Measurements from ENCODE around the gene PCSK5. TPM values are rescaled to one million over a fixed set of nuclear protein-coding genes. Genes with fewer than 3 reads are reported as not detected.

PCSK5 gene
- total RNA-seq, 2 experiments from 2014 or later, result 14.4 to 15.2 TPM

DNA sequence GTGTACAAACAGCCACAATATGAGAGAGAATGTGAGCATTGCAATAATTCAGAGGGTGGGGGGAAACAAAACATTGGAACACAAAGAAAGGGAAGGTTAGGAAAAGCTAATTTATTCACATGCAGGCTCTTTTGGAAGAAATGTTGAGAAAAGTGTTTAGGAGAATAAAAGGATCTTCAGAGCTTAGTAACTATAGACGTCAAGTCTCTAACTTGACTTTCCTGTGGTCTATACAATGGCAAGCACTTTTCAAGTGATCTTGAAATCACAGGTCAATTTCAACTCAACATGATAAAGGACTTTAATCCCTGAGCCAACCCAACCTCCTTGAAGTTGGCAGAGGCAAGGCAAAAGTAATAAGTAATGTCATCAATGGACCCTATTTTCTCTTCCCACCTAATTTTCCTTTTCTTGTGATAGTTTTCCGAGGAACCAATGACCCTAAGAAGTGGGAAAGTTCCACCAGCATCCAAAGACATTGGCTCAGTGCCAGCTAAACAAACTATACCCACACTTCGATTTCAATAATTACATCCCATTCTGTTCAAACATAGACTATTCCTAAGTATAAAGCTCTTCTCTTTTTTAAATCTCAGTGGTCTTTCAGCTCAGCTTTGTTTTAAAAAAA lies 480.0 kb downstream of the PCSK5 start:
- no peak for DNase-seq
- no peak overlapping the region for H3K27ac Mint-ChIP-seq
- Histone ChIP-seq H3K9me3 (ENCODE audit: control insufficient read depth in 1 of 2, insufficient read depth in 1 of 2, low read length in 2 of 2) (no peaks in the 10 kb centered on the region), H3K4me1 (ENCODE audit: insufficient read depth, low read length) (no peaks in the 10 kb centered on the region), H3K36me3 (ENCODE audit: insufficient read depth, low read length) (no peaks in the 10 kb centered on the region), H3K27me3 (ENCODE audit: control insufficient read depth in 1 of 2, insufficient read depth in 2 of 2, low read length in 2 of 2) (no peaks in the 10 kb centered on the region), H3K4me3 (ENCODE audit: low read length) (no peak overlapping the region), H3K27ac (ENCODE audit: low read depth in 1 of 2, low read length in 2 of 2) (no peak overlapping the region)
- CTCF ChIA-PET, result no interaction called here
- ATAC-seq (ENCODE audit: poor library complexity), result no peak
- POLR2A ChIA-PET, result interaction anchor here (0.6 to 1.0 kb wide), 3 partner anchors 23 to 272 kb away, joined by 3 to 4 read pairs (median 3); partner anchors contain the start of gene RFK
- no peaks in the 10 kb centered on the region for H3K9me3 Mint-ChIP-seq
- H3K36me3 Mint-ChIP-seq (ENCODE audit: low read depth), result no peaks in the 10 kb centered on the region
- H3K27me3 Mint-ChIP-seq, result no peaks in the 10 kb centered on the region
- no peaks in the 10 kb centered on the region for H3K4me1 Mint-ChIP-seq (ENCODE audit: low read depth)
- H3K4me3 Mint-ChIP-seq, result no peak overlapping the region
- intact Hi-C loops (cut with DNase I, micrococcal nuclease), result no loop called here
- TF ChIP-seq CTCF (IDR thresholded peaks at IDR 0.05), result no peak

- CTCF ChIA-PET, result no interaction called here
- H3K9me3 Mint-ChIP-seq, result no peaks in the 10 kb centered on the region
- Histone ChIP-seq H3K4me1 (ENCODE audit: insufficient read depth, low read length) (no peaks in the 10 kb centered on the region), H3K27me3 (ENCODE audit: control insufficient read depth in 1 of 2, insufficient read depth in 2 of 2, low read length in 2 of 2) (no peaks in the 10 kb centered on the region), H3K4me3 (ENCODE audit: low read length) (no peak overlapping the region), H3K27ac (ENCODE audit: low read depth in 1 of 2, low read length in 2 of 2) (no peak overlapping the region), H3K36me3 (ENCODE audit: insufficient read depth, low read length) (no peaks in the 10 kb centered on the region), H3K9me3 (ENCODE audit: control insufficient read depth in 1 of 2, insufficient read depth in 1 of 2, low read length in 2 of 2) (no peaks in the 10 kb centered on the region)
- DNase-seq (no peak), ATAC-seq (ENCODE audit: poor library complexity) (no peak)
- H3K27me3 Mint-ChIP-seq, result no peaks in the 10 kb centered on the region
- no peaks in the 10 kb centered on the region for H3K4me1 Mint-ChIP-seq (ENCODE audit: low read depth)
- POLR2A ChIA-PET, result no interaction called here
- H3K36me3 Mint-ChIP-seq (ENCODE audit: low read depth), result no peaks in the 10 kb centered on the region
- no peak overlapping the region for H3K4me3 Mint-ChIP-seq
- no peak for TF ChIP-seq CTCF (IDR thresholded peaks at IDR 0.05)
- intact Hi-C loops (cut with DNase I, micrococcal nuclease), result no loop called here
- no peak overlapping the region for H3K27ac Mint-ChIP-seq
These were observed 481.4 kb downstream of the PCSK5 start for GRCh38 chr9:76371901-76372300.

DNA sequence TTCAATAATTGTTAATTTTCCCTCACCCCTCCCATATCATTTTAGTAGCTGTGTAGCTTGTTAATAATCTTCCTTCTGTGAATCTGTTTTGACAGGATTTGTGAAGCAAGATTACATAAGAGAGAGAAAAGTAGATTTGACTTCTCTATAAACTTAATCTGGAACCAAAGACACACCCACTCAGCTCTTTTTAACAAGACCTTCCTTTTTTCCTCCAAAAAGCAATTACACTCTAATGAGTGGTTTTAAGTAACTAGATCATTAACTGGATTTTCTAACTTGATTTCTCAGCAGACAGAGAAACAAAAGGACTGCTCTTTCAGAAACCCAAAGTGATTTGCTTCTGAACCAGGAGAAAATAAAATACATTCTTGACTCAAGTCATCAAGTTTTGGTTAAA lies 481.9 kb downstream of the PCSK5 start:
- H3K27ac Mint-ChIP-seq, result no peak overlapping the region
- no peaks in the 10 kb centered on the region for H3K36me3 Mint-ChIP-seq (ENCODE audit: low read depth)
- Histone ChIP-seq H3K27me3 (ENCODE audit: control insufficient read depth in 1 of 2, insufficient read depth in 2 of 2, low read length in 2 of 2) (no peaks in the 10 kb centered on the region), H3K4me3 (ENCODE audit: low read length) (no peak overlapping the region), H3K4me1 (ENCODE audit: insufficient read depth, low read length) (no peaks in the 10 kb centered on the region), H3K9me3 (ENCODE audit: control insufficient read depth in 1 of 2, insufficient read depth in 1 of 2, low read length in 2 of 2) (no peaks in the 10 kb centered on the region), H3K27ac (ENCODE audit: low read depth in 1 of 2, low read length in 2 of 2) (no peak overlapping the region), H3K36me3 (ENCODE audit: insufficient read depth, low read length) (no peaks in the 10 kb centered on the region)
- H3K27me3 Mint-ChIP-seq, result no peaks in the 10 kb centered on the region
- no peak for DNase-seq
- intact Hi-C loops (cut with DNase I, micrococcal nuclease), result no loop called here
- ChIA-PET POLR2A (no interaction called here), CTCF (no interaction called here)
- H3K4me1 Mint-ChIP-seq (ENCODE audit: low read depth), result no peaks in the 10 kb centered on the region
- no peak for TF ChIP-seq CTCF (IDR thresholded peaks at IDR 0.05)
- no peak for ATAC-seq (ENCODE audit: poor library complexity)
- H3K9me3 Mint-ChIP-seq, result no peaks in the 10 kb centered on the region
- no peak overlapping the region for H3K4me3 Mint-ChIP-seq

Data from CD4-positive, alpha-beta T cell (primary cell).